Loucy (cell line): ENCODE measurements around the gene GPRIN2.
"Not testable (repeated sequence)": the region's sequence is repeated elsewhere in the genome, so short reads cannot be mapped to it uniquely, and the experiment has no call there.

Experiments used
- EZH2phosphoT487 ChIP-seq: fragments of 200-600 bp; IDR thresholded peaks from 2 replicates; pipeline ENCODE4 v1.6.1; 2018; ENCODE audit warnings: antibody characterized with exemption, mild to moderate bottlenecking, moderate library complexity, borderline replicate concordance
- TF ChIP-seq, protein P1 (sequence below): fragments of 200-600 bp; sonication (generic); conservative IDR thresholded peaks from 2 replicates; pipeline ENCODE4 v1.5.1; 2014; ENCODE audit warnings: mild to moderate bottlenecking, antibody characterized with exemption, low read length

DNA sequence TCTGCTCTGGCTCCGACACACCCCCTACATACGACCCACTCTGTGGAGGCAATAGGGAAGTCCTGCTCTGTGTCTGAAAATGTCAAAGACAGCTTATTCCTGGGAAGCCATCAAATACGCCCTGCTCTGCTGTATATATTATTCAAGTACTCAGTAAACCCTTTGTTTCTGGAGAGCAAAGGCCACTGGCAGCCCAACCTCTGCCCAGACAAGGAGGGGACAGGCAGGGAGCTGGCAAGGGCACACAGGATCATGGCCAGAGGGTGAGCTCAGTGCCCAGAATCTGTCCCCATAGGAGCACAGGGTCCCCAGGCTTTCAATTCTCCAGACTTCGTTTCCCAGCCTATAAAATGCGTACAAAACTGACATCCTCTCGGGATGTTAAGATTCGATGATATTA, 43.7 kb downstream of the GPRIN2 start:
- TF ChIP-seq, protein P1, sequence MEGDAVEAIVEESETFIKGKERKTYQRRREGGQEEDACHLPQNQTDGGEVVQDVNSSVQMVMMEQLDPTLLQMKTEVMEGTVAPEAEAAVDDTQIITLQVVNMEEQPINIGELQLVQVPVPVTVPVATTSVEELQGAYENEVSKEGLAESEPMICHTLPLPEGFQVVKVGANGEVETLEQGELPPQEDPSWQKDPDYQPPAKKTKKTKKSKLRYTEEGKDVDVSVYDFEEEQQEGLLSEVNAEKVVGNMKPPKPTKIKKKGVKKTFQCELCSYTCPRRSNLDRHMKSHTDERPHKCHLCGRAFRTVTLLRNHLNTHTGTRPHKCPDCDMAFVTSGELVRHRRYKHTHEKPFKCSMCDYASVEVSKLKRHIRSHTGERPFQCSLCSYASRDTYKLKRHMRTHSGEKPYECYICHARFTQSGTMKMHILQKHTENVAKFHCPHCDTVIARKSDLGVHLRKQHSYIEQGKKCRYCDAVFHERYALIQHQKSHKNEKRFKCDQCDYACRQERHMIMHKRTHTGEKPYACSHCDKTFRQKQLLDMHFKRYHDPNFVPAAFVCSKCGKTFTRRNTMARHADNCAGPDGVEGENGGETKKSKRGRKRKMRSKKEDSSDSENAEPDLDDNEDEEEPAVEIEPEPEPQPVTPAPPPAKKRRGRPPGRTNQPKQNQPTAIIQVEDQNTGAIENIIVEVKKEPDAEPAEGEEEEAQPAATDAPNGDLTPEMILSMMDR: not testable (repeated sequence)
- not testable (repeated sequence) for TF ChIP-seq EZH2phosphoT487
